ENCODE measurements around the gene DEDD2.

The DEDD2 gene

DNA sequence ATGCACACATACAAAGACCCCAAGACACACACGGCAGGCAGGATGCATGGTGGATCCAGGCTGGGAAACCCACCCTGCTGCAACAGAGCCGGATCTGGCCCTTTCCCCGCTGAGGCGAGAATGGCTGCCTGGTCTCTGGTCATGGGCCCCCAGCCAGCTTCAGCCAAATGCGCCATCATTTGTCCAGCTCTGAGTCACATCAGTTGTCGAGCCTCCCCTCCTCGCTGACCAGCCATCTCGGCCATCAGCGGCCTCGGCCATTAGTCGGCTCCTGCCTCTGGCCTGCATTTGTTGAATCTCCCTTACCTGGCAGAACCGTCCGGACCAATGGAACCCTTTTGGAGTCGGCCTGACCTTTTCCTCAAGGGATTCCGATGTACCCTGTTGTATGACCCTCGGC, 46.8 kb downstream of the DEDD2 start:
- DNase-seq (ENCODE audit: low read depth) = no peak

DNA sequence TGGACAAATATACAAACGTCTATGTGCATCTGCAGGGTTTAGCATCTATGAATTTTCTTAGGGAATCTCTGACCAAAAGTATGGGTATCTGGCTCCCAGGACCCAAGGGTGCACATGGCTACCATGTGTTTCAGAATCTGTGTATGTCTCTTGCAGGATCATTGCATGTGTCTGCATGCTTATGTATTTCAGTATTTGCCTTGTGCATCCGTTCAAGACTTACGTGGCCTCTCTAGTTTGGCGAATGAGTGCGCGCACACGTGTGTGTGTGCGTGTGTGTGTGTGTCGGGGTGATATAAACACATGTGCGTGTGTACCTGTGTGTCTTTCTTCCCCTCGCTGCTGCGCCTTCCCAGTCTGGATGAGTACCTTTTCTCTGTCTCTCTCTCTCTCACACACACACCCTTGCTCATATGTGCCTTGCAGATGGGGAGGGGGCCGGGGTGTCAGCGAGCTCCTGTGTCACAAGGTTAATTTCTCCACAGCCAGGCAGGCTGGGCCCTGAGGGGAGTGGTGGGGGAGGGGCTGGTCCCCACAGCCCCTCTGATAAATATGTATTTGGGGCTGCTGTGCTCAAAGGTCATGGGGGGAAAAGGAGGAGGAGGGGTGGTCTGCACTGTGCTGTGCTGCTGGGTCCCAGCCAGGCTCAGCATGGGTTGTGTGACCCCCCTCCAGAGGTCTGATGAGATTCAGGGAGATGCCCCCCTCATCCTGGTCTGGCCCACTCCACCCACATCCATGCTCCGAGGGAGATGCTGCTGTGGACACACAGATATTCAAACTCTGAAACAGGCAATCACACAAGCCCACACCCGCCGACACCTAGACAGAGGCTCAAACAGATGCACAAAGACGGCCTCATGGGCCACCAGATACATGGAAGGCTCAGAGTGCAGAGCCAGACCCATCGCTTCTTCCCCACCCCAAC, 47.7 kb downstream of the DEDD2 start:
- no peak for DNase-seq (ENCODE audit: low read depth)

- DNase-seq (ENCODE audit: low read depth) = no peak
Measured at GRCh38 chr19:42168206-42168605, 49.3 kb downstream of the DEDD2 start.

GRCh38 chr19:42166316-42166715, 51.2 kb downstream of the DEDD2 start:
- no peak for DNase-seq (ENCODE audit: low read depth)

GRCh38 chr19:42165146-42165545, 52.3 kb downstream of the DEDD2 start:
- no peak for DNase-seq (ENCODE audit: low read depth)

GRCh38 chr19:42161616-42162263, 55.7 kb downstream of the DEDD2 start:
- no peak for DNase-seq (ENCODE audit: low read depth)

DNA sequence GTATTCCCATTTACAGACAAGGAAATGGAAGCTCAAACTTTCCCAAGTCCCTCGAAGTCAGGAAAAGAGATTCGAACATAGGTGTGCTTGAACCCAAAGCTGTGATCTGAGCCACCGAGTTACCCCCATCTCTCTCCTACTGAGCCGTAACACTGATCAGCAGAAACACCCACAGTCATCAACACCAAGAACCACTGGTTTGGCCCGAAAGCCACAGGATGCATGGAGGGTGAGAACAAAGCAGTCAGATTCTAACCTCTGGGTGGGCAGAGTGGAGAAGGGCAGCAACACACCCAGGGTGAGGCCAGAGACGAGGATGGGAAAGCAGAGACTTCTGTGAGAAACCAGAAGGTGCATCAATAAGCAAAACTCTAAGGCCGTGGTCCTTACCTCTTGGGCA, 57.5 kb downstream of the DEDD2 start:
- DNase-seq (ENCODE audit: low read depth) = no peak

DNA sequence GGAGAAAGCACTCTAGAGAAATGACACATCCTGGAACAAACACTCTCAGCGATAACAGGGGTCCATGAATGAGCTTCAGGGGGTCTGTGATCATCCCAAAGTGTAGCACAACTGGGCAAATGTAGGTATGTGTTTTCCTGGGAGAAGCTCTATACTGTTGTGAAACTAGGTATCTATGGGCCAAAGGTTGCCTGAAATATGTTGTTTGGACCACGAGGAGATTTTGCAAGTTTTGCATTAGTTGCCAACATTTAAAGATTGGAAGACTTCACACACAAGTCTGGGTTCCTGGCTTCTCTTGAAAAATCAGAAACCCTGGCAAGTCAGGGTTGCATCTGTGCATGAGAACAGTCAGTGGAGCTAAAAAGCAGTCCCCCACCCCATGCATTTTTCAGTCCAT, 58.6 kb downstream of the DEDD2 start:
- DNase-seq (ENCODE audit: low read depth) = no peak

GRCh38 chr19:42156571-42156970, 60.9 kb downstream of the DEDD2 start:
- no peak for DNase-seq (ENCODE audit: low read depth)

GRCh38 chr19:42155796-42156195, 61.7 kb downstream of the DEDD2 start:
- no peak for DNase-seq (ENCODE audit: low read depth)

DNA sequence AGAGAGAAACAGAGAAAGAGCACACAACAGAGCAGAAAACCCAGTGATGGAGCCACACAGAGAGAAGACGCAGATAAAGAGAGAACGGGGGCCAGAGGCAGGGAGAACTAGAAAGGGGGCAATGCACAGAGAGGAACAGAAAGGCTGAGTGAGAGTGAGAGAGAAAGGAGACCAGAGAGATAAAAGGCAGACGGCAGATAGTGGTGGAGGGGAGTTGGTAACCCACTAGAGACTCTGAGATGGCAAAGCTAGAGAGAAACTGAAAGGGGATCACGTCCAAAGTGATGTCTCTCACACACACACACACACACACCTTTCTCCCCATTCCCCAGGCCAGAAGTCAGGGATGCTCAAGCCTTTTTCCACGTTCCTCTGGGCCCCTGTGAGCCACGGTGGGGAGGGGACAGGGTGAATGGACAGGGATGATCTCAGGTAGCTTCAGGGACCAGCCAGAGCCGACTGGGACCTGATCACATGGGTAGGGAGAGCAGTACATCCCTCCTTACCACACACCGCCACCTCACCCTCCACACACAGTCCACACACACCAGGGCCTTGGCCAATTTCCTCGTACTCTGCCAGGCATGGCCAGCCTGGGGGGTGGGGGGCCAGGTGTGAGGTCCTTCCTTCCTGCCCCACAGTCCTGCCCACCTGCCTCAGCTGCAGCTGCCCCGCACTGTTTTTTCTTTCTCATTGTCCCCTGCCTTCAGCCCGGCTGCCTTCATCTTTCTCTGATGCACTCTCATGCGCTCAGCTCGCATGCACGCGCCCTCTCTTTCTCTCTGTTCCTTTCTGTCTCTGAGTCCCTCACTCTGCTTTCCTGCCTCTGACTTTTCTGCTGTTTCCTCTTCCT, 62.8 kb downstream of the DEDD2 start:
- DNase-seq (ENCODE audit: low read depth) = no peak

DNA sequence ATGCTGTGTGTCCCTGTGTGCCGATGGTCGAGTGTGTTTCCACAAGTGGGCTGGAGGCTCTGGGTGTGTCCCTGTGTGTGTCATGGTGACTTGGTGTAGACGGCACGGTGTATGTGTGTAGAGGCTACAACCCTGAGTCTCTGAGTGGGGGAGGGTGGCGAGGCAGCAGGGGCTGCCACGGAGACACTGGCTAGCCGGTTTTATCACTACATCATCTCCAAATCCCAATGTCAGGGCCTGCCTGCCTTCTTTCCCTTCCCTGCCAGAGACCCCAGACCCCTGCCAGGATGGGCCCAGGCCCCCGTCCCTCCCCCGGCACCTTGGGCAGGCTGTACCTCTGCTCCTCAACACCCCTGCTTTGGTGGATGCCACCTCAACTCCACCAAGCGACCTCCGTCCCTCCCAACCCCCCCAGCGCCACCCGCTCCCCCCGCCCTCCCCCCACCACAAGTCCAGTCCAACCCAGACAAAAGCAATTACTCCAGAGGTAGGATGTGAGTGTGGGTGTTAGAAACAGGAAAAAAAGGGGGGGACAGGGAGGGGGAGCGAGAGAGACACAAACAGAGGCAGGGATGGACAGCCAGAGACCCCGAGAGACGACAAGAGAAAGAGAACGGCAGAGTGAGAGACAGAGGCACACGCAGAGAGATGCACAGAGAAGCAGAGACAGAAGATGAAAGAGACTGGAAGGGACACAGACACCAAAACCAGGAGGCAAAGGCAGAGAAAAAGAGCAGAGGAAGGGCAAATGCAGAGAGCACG, 63.6 kb downstream of the DEDD2 start:
- DNase-seq (ENCODE audit: low read depth) = no peak

GRCh38 chr19:42152910-42153671, 64.4 kb downstream of the DEDD2 start:
- no peak for DNase-seq (ENCODE audit: low read depth)

GRCh38 chr19:42151782-42152684, 65.4 kb downstream of the DEDD2 start:
- DNase-seq (ENCODE audit: low read depth) = no peak

- DNase-seq (ENCODE audit: low read depth) = no peak
Measured at GRCh38 chr19:42150911-42151361, 66.5 kb downstream of the DEDD2 start.

DNA sequence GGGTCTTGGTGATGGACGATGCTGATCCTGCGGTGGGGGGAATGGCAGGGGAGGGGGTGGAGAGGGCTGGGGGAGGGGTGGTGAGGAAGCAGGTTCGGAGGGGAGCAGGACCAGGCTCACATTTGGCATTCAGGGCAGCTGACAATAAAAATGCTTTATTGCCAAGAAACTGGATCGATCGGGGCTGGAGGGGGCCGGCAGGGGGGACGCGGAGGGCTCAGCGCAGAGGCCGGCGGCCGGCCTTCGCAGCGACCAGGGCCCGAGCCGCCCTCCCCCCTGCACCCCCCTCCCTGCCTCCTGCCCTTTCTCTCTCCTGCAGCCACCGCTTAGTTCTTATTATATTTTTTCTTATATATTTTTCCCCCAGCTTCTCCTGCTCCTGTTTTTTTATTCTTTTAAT, 67.1 kb downstream of the DEDD2 start:
- no peak for DNase-seq (ENCODE audit: low read depth)

DNA sequence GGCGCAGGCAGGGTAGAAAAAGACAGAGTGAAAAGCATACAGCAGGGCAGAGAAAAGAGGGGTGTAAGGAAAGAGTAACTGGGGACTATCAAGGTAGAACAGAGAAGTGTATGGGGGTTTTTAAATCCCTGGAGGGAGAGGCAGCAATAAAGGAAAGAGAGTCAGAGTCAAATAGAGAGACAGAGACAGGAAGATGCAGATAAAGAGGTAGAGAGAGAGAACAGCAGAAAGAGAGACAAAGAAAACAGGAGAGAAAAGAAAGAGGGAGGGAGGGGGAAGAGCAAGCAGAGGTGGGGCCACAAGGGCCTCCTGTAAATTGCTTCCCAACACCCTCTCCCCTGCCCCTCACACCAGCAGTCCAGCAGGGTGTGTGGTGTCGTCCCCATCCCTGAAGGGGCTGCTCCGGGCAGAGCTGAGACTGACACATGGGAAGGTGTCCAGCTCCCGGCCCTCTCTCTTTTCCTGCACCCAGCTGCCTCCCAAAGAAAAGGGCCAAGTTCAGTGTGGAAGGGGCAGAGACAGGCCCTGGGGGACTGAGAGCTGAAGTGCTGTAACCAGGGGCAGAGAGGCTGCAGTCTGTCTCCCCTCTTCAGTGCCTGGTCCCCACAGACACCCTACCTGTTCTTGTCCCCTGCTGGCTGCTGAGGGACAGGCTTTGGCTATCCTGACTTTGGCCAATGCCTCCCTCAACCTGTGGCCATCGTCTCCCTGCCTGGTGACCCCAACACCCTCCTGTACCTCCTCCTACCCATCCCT, 67.9 kb downstream of the DEDD2 start:
- DNase-seq (ENCODE audit: low read depth) = no peak

Measured in non-pigmented ciliary epithelial cell (primary cell).